GM19455 (cell line): ENCODE data around the gene DGKE.
A peak's percentile ranks its signal among the peaks of the same experiment; 100 is the strongest.

ENCODE experiments used
- ATAC-seq: cut with Tn5 transposase; IDR thresholded peaks from one replicate; pipeline ENCODE4 v1.9.1; 2021; ENCODE audit not compliant: unreplicated experiment

DGKE gene

GRCh38 chr17:56845934-56846333 is 12.0 kb downstream of the DGKE start:
- ATAC-seq = no peak

DNA sequence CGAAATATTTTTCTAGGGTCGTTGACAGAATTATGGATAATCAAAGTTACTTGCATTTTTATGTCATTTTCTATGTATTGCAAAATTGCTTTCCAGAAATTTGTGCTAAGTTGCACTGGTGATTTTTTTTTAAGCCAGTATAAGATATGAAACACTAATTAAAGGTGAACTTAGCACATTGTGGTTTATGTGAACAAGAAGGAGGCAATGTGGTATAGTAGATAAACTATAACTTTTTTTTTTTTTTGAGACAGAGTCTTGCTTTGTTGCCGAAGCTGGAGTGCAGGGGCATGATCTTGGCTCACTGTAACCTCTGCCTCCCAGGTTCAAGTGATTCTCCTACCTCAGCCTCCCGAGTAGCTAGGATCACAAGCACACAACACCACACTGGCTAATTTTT is 13.2 kb downstream of the DGKE start:
- ATAC-seq = no peak

DNA sequence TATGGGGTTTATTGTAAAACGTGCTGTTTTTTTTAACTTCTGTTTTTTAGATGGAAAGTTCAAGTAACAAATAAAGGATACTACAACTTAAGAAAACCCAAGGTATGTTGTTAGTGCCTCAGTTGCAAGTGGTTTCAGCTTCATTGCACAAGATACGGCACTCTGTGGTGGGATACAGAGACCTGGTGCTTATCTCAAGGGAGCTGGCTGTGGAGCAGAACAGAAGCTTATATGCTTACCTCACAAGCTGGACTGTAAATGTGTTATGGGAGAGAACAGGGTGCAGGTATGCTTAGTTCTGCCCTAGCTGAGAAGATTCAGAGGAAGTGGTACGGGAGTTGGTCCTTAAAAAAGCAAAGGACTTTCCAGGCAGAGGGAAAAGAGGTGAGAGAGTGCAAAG is 15.2 kb downstream of the DGKE start:
- ATAC-seq = no peak

GRCh38 chr17:56850591-56850990 is 16.6 kb downstream of the DGKE start:
- no peak for ATAC-seq

GRCh38 chr17:56851008-56851407 is 17.1 kb downstream of the DGKE start:
- ATAC-seq = no peak

DNA sequence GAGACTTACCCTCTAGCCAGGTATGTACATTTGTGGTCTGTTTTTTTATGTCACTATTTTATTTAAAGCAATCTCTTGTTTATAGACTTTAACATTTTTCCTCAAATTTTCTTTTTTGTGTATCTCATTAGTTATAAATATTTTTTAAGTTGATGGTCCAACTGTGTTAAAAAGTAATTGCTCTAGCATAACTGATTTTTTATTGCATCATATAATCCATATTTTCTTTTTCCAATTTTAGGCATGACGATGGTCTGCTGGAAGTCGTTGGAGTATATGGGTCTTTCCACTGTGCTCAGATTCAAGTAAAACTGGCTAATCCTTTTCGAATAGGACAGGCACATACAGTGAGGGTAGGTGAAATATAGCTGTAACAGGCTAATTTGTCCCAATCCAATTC is 27.9 kb downstream of the DGKE start:
- ATAC-seq = no peak

DNA sequence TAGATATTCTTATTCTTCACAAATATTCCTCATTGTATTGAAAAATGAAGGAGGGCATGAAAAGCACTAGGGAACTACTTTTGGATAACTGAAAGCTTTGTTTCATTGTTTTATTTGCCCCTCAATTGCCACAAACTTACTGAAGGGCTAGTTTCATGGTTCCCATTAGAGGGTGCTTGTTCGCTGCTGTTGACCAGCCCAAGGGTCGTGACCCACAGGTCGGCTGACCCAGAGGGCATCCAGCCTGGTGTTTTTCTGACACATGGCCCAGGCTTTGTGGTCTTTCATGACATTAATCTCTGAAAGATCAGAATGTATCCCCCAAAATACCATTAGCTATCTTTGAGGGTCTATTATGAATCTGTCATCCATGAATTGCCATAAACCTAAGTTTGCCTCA is 30.0 kb downstream of the DGKE start:
- ATAC-seq = no peak

DNA sequence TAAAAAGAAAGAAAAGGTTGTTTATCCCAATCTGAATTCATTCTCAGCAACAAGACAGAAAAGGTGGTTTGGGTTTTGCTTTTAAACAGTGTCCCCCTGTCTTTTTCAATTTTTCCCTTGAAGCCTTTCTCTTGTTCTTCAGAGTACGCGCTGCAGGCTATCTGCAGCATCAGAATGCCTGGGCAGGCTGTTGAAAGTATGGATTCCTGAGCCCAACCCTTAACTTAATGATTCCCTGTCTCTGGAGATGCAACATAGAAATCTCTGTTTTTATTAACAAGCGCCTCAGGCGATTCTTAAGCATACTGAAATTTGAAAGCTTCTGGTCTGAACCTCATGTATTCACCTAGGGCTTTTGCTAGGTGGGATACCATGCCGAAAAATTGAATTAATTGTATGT is 32.1 kb downstream of the DGKE start:
- no peak for ATAC-seq

DNA sequence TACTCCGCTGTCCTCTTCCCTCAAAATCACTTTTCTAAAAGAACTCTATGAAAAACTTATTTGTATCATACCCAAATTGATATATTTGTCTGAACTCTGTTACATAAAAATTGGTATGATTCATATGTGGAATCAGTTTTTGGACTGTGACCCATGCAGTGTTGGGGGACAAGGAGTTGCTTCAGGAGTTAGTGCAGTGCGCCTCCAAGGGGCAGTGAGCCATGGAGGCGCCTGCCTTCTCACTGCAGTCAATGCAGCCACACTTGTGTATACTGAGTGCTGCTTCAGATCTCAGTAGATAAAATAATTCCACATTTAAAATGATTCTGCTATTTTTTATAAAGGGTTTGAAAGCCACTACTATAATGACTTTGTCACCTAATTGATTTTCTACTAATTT is 32.5 kb downstream of the DGKE start:
- ATAC-seq = no peak

DNA sequence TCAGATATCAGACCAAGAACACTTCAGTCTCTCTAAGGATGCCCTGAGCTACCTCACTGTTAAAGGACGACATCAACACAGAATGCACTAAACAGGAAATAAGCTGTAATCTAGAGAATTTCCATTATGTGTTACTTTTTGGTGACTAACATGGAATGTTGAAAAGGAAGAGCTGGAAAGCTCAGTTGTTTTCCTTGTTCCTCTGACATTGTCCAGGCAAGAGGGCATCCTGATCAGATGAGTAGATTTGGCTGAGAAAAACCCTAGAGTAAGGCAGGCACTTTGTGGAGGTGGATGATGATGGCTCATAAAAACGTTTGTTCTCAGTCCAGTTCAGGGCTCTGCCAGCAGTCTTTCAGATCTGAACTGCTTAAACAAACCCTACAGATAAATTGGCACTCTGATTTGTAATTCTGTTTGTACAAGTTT is 34.0 kb downstream of the DGKE start:
- ATAC-seq = no peak

GRCh38 chr17:56868716-56869115 is 34.8 kb downstream of the DGKE start:
- no peak for ATAC-seq

- peak; percentile 80 for ATAC-seq
Observed at GRCh38 chr17:56870081-56870651, 36.2 kb downstream of the DGKE start.

GRCh38 chr17:56876766-56877179 is 42.8 kb downstream of the DGKE start:
- no peak for ATAC-seq

- no peak for ATAC-seq
Observed at GRCh38 chr17:56879280-56879679, 45.3 kb downstream of the DGKE start.

GRCh38 chr17:56880133-56880532 is 46.2 kb downstream of the DGKE start:
- ATAC-seq = no peak

DNA sequence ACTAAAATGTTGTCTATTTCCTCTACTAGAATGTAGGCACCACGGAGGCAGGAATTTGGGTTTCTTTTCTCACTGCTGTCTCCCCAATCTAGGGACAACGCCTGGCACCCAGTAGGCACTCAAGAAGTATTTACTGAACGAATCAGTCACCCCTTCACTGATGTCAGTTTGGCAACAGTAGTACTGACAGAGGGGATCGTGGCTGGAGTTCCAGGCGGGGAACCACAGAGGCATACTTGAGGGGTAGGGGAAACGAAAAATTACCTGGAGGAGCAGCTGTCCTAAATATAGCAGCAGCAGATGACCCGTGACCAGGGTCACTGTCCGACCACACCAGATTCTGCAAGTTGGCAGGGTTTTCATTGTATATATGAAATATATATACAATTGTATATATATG is 46.6 kb downstream of the DGKE start:
- ATAC-seq = no peak

DNA sequence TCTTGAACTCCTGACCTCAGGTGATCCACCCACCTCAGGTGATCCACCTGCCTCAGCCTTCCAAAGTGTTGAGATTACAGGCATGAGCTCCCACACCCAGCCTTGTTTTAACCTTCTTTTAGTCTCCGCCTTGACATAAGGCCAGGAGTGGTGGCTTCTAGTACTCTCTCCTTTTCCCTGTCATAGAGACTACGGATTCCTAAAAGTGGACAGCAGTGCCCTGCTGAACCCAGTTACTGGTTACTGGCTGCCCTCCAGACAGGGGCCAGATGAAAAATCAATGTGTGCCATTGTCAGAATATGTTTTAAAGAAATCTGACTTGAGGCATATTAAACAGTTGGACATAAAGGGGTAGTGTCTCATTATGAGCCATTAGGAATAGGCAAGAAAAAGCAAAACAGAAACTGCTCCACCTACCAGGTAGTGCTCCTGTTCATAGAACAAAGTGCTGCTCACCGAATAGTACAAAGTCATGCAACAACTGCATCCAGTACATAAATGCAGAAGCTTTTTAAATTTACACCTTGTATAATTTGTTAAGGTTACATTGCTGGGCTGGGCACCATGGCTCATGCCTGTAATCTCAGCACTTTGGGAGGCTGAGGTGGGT is 47.8 kb downstream of the DGKE start:
- no peak for ATAC-seq

GRCh38 chr17:56883616-56884015 is 49.7 kb downstream of the DGKE start:
- ATAC-seq = no peak

- no peak for ATAC-seq
Observed at GRCh38 chr17:56884483-56885311, 50.7 kb downstream of the DGKE start.

DNA sequence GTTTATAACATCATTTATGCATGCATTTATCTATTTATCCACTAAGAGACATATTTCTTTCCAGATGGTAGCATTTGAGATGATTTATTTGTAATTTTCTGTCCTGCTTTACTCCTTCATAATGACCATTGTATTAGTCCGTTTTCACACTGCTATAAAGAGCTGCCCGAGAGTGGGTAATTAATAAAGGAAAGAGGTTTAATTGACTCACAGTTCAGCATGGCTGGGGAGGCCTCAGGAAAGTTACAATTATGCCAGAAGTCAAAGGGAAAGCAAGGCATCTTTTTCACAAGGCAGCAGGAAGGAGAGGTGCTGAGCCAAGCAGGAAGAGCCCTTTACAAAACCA is 51.3 kb downstream of the DGKE start:
- no peak for ATAC-seq

DNA sequence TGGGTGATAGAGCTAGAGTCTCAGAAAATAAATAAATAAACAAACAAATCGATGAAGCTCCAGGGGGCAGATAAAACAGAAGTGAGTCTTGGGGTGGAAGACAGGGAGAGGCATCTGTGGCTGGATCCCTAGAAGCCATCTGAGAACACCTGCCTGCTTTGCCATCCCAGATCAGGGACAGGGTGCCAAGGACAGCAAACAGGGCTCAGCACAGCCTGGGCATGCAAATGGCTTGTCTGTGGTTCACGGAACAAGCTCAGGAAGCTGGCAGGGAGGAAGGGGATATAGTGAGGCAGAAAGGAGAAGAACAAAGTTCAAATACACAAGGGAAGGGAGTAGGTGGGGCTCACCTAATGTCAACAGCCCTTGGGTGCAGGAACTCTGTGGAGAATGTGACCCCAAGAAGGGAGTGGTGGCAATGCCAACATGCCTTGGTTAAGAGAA is 52.4 kb downstream of the DGKE start:
- no peak for ATAC-seq

- no peak for ATAC-seq
Observed at GRCh38 chr17:56887105-56887504, 53.2 kb downstream of the DGKE start.
